Astrocyte of the spinal cord (primary cell): ENCODE measurements around the gene GASK1A.
"Not testable (repeated sequence)": the region's sequence is repeated elsewhere in the genome, so short reads cannot be mapped to it uniquely, and the experiment has no call there.

Experiments
- DNase-seq: peaks from one replicate; pipeline ENCODE4 v3.0.0; 2011; ENCODE audit warnings: low read depth, low spot score
- H3K4me3 ChIP-seq: 2 replicates; pipeline ENCODE4 v1.5.1; 2011; ENCODE audit warnings: low read depth, mild to moderate bottlenecking, low read length, moderate library complexity
- CTCF ChIP-seq: IDR thresholded peaks from 2 replicates; pipeline ENCODE4 v1.5.1; 2012; ENCODE audit warnings: low read depth, mild to moderate bottlenecking, low read length, inconsistent platforms
- in situ Hi-C: cut with HindIII; loops from 2 replicates; pipeline ENCODE4 v1.10.0; 2017; ENCODE audit warnings: low sequenced_read_pairs

The GASK1A gene

GRCh38 chr3:43061101-43061895, 82.2 kb downstream of the GASK1A start:
- no peak for DNase-seq
- no peak for TF ChIP-seq CTCF
- in situ Hi-C loops: no loop called here
- H3K4me3 ChIP-seq: no peak overlapping the region

GRCh38 chr3:43062040-43062563, 83.0 kb downstream of the GASK1A start:
- no peak for TF ChIP-seq CTCF
- in situ Hi-C loops: no loop called here
- no peak overlapping the region for H3K4me3 ChIP-seq
- DNase-seq: no peak

- in situ Hi-C loops: no loop called here
- no peak for TF ChIP-seq CTCF
- no peak overlapping the region for H3K4me3 ChIP-seq
- no peak for DNase-seq
Measured at GRCh38 chr3:43062564-43063040, 83.5 kb downstream of the GASK1A start.

- no peak overlapping the region for H3K4me3 ChIP-seq
- in situ Hi-C loops: no loop called here
- TF ChIP-seq CTCF: no peak
- no peak for DNase-seq
Measured at GRCh38 chr3:43063114-43063513, 84.0 kb downstream of the GASK1A start.

- in situ Hi-C loops, DNase-seq, H3K4me3 ChIP-seq: not testable (repeated sequence)
Measured at GRCh38 chr3:43070670-43071069, 91.6 kb downstream of the GASK1A start.

- no peak overlapping the region for H3K4me3 ChIP-seq
- TF ChIP-seq CTCF: peak; percentile 24
- DNase-seq: no peak
- in situ Hi-C loops: no loop called here
Measured at GRCh38 chr3:43071313-43071893, 92.3 kb downstream of the GASK1A start.

GRCh38 chr3:43072361-43072760, 93.2 kb downstream of the GASK1A start:
- no peak for TF ChIP-seq CTCF
- no peak overlapping the region for H3K4me3 ChIP-seq
- no peak for DNase-seq
- in situ Hi-C loops: no loop called here
